Loucy (cell line): ENCODE measurements around the gene SLC8A2.

ENCODE experiments used
- CTCF ChIP-seq: fragments of 200-600 bp; sonication (generic); conservative IDR thresholded peaks from 2 replicates; pipeline ENCODE4 v1.5.1; 2014; ENCODE audit warnings: mild to moderate bottlenecking, antibody characterized with exemption, low read length
- EZH2phosphoT487 ChIP-seq: fragments of 200-600 bp; IDR thresholded peaks from 2 replicates; pipeline ENCODE4 v1.6.1; 2018; ENCODE audit warnings: antibody characterized with exemption, mild to moderate bottlenecking, moderate library complexity, borderline replicate concordance

- TF ChIP-seq CTCF (no peak), EZH2phosphoT487 (no peak)
These were observed 39.4 kb upstream of the SLC8A2 start for GRCh38 chr19:47511128-47511517.
